ENCODE data around the gene SRSF11.
"Not testable (repeated sequence)": the region's sequence is repeated elsewhere in the genome, so short reads cannot be mapped to it uniquely, and the experiment has no call there.

Gene SRSF11

GRCh38 chr1:70221238-70222121 lies at the start of gene SRSF11:
Gene SRSF11, plus strand, starts transcription at chr1:70221380. Its CDS starts 257 bp downstream, at chr1:70221637.
- Histone ChIP-seq H3K4me3 (peak within 1 kb of the TSS; percentile 53 to 87 (median 73)), H3K27ac (peak within 1 kb of the TSS; percentile 80 to 99 (median 93))

- Histone ChIP-seq H3K4me3 (no peak overlapping the region), H3K27ac (no peak overlapping the region)
Observed at GRCh38 chr1:70171512-70171911, 49.7 kb upstream of the SRSF11 start.

GRCh38 chr1:70185181-70185580 lies 36.0 kb upstream of the SRSF11 start:
- not testable (repeated sequence) for H3K4me3 ChIP-seq, H3K27ac ChIP-seq

GRCh38 chr1:70188522-70188921 lies 32.7 kb upstream of the SRSF11 start:
- H3K4me3 ChIP-seq = no peak overlapping the region
- no peak overlapping the region for H3K27ac ChIP-seq

GRCh38 chr1:70190180-70190579 lies 31.0 kb upstream of the SRSF11 start:
- no peak overlapping the region for H3K4me3 ChIP-seq
- H3K27ac ChIP-seq = no peak overlapping the region

- not testable (repeated sequence) for H3K4me3 ChIP-seq, H3K27ac ChIP-seq
Observed at GRCh38 chr1:70192446-70192845, 28.7 kb upstream of the SRSF11 start.

- Histone ChIP-seq H3K27ac (no peak overlapping the region), H3K4me3 (no peak overlapping the region)
Observed at GRCh38 chr1:70194601-70195000, 26.6 kb upstream of the SRSF11 start.

GRCh38 chr1:70195342-70195741 lies 25.8 kb upstream of the SRSF11 start:
- H3K4me3 ChIP-seq = no peak overlapping the region
- no peak overlapping the region for H3K27ac ChIP-seq

- Histone ChIP-seq H3K4me3 (no peak overlapping the region), H3K27ac (no peak overlapping the region)
Observed at GRCh38 chr1:70196333-70196732, 24.8 kb upstream of the SRSF11 start.

GRCh38 chr1:70200065-70200464 lies 21.1 kb upstream of the SRSF11 start:
- no peak overlapping the region for H3K27ac ChIP-seq
- H3K4me3 ChIP-seq = no peak overlapping the region

GRCh38 chr1:70202173-70202758 lies 18.9 kb upstream of the SRSF11 start:
- no peak overlapping the region for H3K27ac ChIP-seq
- no peak overlapping the region for H3K4me3 ChIP-seq

GRCh38 chr1:70204139-70204538 lies 17.0 kb upstream of the SRSF11 start:
- Histone ChIP-seq H3K27ac (no peak overlapping the region), H3K4me3 (peak overlapping the region in 1 of 7 experiments; percentile 70)

GRCh38 chr1:70204600-70204999 lies 16.6 kb upstream of the SRSF11 start:
- Histone ChIP-seq H3K27ac (peak overlapping the region in 15 of 21 experiments; percentile 73 to 97 (median 91)), H3K4me3 (peak overlapping the region; percentile 52 to 91 (median 76))

- Histone ChIP-seq H3K4me3 (peak overlapping the region; percentile 52 to 91 (median 76)), H3K27ac (peak overlapping the region in 20 of 21 experiments; percentile 73 to 97 (median 92))
Observed at GRCh38 chr1:70205071-70205433, 16.1 kb upstream of the SRSF11 start.

- H3K27ac ChIP-seq = peak within 1 kb of the TSS; percentile 73 to 97 (median 91)
- peak within 1 kb of the TSS; percentile 52 to 91 (median 76) for H3K4me3 ChIP-seq
Observed at GRCh38 chr1:70205434-70206118, 15.6 kb upstream of the SRSF11 start, which contains the start of gene LRRC40. Gene LRRC40, minus strand, starts transcription at chr1:70205579. Its CDS starts 39 bp downstream, at chr1:70205540.

GRCh38 chr1:70206833-70207232 lies 14.3 kb upstream of the SRSF11 start:
- peak overlapping the region in 8 of 21 experiments; percentile 82 to 97 (median 94) for H3K27ac ChIP-seq
- H3K4me3 ChIP-seq = peak overlapping the region in 6 of 7 experiments; percentile 52 to 91 (median 77)

- no peak overlapping the region for H3K4me3 ChIP-seq
- no peak overlapping the region for H3K27ac ChIP-seq
Observed at GRCh38 chr1:70207492-70207891, 13.7 kb upstream of the SRSF11 start.

GRCh38 chr1:70208292-70208691 lies 12.9 kb upstream of the SRSF11 start:
- Histone ChIP-seq H3K4me3 (no peak overlapping the region), H3K27ac (no peak overlapping the region)

GRCh38 chr1:70210820-70211219 lies 10.4 kb upstream of the SRSF11 start:
- Histone ChIP-seq H3K27ac (peak overlapping the region in 1 of 21 experiments; percentile 3), H3K4me3 (no peak overlapping the region)

- Histone ChIP-seq H3K27ac (no peak overlapping the region), H3K4me3 (no peak overlapping the region)
Observed at GRCh38 chr1:70211541-70211940, 9.6 kb upstream of the SRSF11 start.
